ENCODE data around the gene MSRB1.

The MSRB1 gene

GRCh38 chr16:1989209-1990100, 46.5 kb upstream of the MSRB1 start, which contains the start of gene SYNGR3:
Gene SYNGR3, plus strand, starts transcription at chr16:1989970. Its CDS starts 133 bp downstream, at chr16:1990103.
- DNase-seq (no peak), ATAC-seq (ENCODE audit: insufficient read depth, low read depth) (no peak)
- no peak within 1 kb of the TSS for H3K27ac ChIP-seq (ENCODE audit: low read length)
- H3K4me2 ChIP-seq (ENCODE audit: insufficient read depth, low read length), result no peak within 1 kb of the TSS
- H3K27me3 ChIP-seq (ENCODE audit: insufficient read depth, low read length, poor library complexity), result no peaks in the 10 kb centered on the region
- no peak within 1 kb of the TSS for H2AFZ ChIP-seq (ENCODE audit: low read depth, low read length)
- no peak within 1 kb of the TSS for H3K4me3 ChIP-seq (ENCODE audit: low read depth in 1 of 2, low read length in 2 of 2)
- TF ChIP-seq, protein P1, sequence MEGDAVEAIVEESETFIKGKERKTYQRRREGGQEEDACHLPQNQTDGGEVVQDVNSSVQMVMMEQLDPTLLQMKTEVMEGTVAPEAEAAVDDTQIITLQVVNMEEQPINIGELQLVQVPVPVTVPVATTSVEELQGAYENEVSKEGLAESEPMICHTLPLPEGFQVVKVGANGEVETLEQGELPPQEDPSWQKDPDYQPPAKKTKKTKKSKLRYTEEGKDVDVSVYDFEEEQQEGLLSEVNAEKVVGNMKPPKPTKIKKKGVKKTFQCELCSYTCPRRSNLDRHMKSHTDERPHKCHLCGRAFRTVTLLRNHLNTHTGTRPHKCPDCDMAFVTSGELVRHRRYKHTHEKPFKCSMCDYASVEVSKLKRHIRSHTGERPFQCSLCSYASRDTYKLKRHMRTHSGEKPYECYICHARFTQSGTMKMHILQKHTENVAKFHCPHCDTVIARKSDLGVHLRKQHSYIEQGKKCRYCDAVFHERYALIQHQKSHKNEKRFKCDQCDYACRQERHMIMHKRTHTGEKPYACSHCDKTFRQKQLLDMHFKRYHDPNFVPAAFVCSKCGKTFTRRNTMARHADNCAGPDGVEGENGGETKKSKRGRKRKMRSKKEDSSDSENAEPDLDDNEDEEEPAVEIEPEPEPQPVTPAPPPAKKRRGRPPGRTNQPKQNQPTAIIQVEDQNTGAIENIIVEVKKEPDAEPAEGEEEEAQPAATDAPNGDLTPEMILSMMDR (IDR thresholded peaks at IDR 0.05; ENCODE audit: borderline replicate concordance, extremely low read depth, low read length, poor library complexity, severe bottlenecking), result no peak
- TF ChIP-seq EZH2 (IDR thresholded peaks at IDR 0.05; ENCODE audit: borderline replicate concordance, low read depth, low read length, severe bottlenecking), result no peak
- peaks cover 9% of the 10 kb centered on the region for H3K79me2 ChIP-seq (ENCODE audit: insufficient read depth, low read length)
- no peak within 1 kb of the TSS for H3K9ac ChIP-seq (ENCODE audit: low read depth, low read length)
- H3K36me3 ChIP-seq (ENCODE audit: insufficient read depth, low read length), result peaks cover 16% of the 10 kb centered on the region
- no peaks in the 10 kb centered on the region for H4K20me1 ChIP-seq (ENCODE audit: insufficient read depth, low read length)
- no peaks in the 10 kb centered on the region for H3K9me3 ChIP-seq (ENCODE audit: insufficient read depth, low read length, severe bottlenecking)
- peaks cover 12% of the 10 kb centered on the region for H3K4me1 ChIP-seq (ENCODE audit: insufficient read depth, low read length)

GRCh38 chr16:1987198-1987597, 44.2 kb upstream of the MSRB1 start:
- Histone ChIP-seq H3K4me2 (ENCODE audit: insufficient read depth, low read length) (no peak overlapping the region), H3K27me3 (ENCODE audit: insufficient read depth, low read length, poor library complexity) (peaks cover 12% of the 10 kb centered on the region), H3K9ac (ENCODE audit: low read depth, low read length) (no peak overlapping the region), H3K4me1 (ENCODE audit: insufficient read depth, low read length) (peaks cover 24% of the 10 kb centered on the region), H3K27ac (ENCODE audit: low read length) (no peak overlapping the region), H3K9me3 (ENCODE audit: insufficient read depth, low read length, severe bottlenecking) (no peaks in the 10 kb centered on the region), H2AFZ (ENCODE audit: low read depth, low read length) (no peak overlapping the region), H3K4me3 (ENCODE audit: low read depth in 1 of 2, low read length in 2 of 2) (no peak overlapping the region), H4K20me1 (ENCODE audit: insufficient read depth, low read length) (no peaks in the 10 kb centered on the region), H3K36me3 (ENCODE audit: insufficient read depth, low read length) (peaks cover 16% of the 10 kb centered on the region), H3K79me2 (ENCODE audit: insufficient read depth, low read length) (peaks cover 18% of the 10 kb centered on the region)
- no peak for DNase-seq
- TF ChIP-seq, protein P1 (IDR thresholded peaks at IDR 0.05; ENCODE audit: borderline replicate concordance, extremely low read depth, low read length, poor library complexity, severe bottlenecking), result no peak
- no peak for TF ChIP-seq EZH2 (IDR thresholded peaks at IDR 0.05; ENCODE audit: borderline replicate concordance, low read depth, low read length, severe bottlenecking)
- ATAC-seq (ENCODE audit: insufficient read depth, low read depth), result no peak

- DNase-seq (no peak), ATAC-seq (ENCODE audit: insufficient read depth, low read depth) (no peak)
- Histone ChIP-seq H3K27me3 (ENCODE audit: insufficient read depth, low read length, poor library complexity) (peaks cover 14% of the 10 kb centered on the region), H3K4me3 (ENCODE audit: low read depth in 1 of 2, low read length in 2 of 2) (peak overlapping the region in 1 of 2 experiments; percentile 88; a peak in 1 of 4 replicates), H2AFZ (ENCODE audit: low read depth, low read length) (no peak overlapping the region), H3K27ac (ENCODE audit: low read length) (no peak overlapping the region), H3K9ac (ENCODE audit: low read depth, low read length) (peak overlapping the region; percentile 93), H3K36me3 (ENCODE audit: insufficient read depth, low read length) (peaks cover 16% of the 10 kb centered on the region), H3K4me1 (ENCODE audit: insufficient read depth, low read length) (peaks cover 24% of the 10 kb centered on the region), H3K4me2 (ENCODE audit: insufficient read depth, low read length) (peak overlapping the region; percentile 100), H4K20me1 (ENCODE audit: insufficient read depth, low read length) (0 out of 2 replicates have a peak, but pooled peaks cover 4% of the 10 kb centered on the region), H3K79me2 (ENCODE audit: insufficient read depth, low read length) (peaks cover 18% of the 10 kb centered on the region), H3K9me3 (ENCODE audit: insufficient read depth, low read length, severe bottlenecking) (no peaks in the 10 kb centered on the region)
- TF ChIP-seq, protein P1 (IDR thresholded peaks at IDR 0.05; ENCODE audit: borderline replicate concordance, extremely low read depth, low read length, poor library complexity, severe bottlenecking), result no peak
- no peak for TF ChIP-seq EZH2 (IDR thresholded peaks at IDR 0.05; ENCODE audit: borderline replicate concordance, low read depth, low read length, severe bottlenecking)
Measured at GRCh38 chr16:1985466-1986150, 42.6 kb upstream of the MSRB1 start.
